Activated CD8-positive, alpha-beta T cell treated with anti-CD3 and anti-CD28 coated beads for 36 hours (primary cell): ENCODE results near the gene CLCA2. TPM values are rescaled to one million over a fixed set of nuclear protein-coding genes. Genes with fewer than 3 reads are reported as not detected.

Experiments used
- ATAC-seq: fragments of 200-7000 bp; cut with Tn5 transposase; one replicate; pipeline ENCODE4 v1.10.0; 2021; ENCODE audit warnings: mild to moderate bottlenecking, moderate library complexity
- CTCF ChIA-PET: fragments of 350-600 bp; sonication (Branson Sonifier 250); formaldehyde crosslinking; loops from one replicate; lab custom pipeline; 2021; ENCODE audit warnings: antibody characterized with exemption; lab: Charles Lee
- POLR2A ChIA-PET: fragments of 350-600 bp; sonication (Branson Sonifier 250); formaldehyde crosslinking; loops from one replicate; lab custom pipeline; 2021; ENCODE audit warnings: antibody characterized with exemption; lab: Charles Lee
- DNase-seq: peaks from one replicate; pipeline ENCODE4 v3.0.0-alpha.2; 2020
- H3K27ac Mint-ChIP-seq: one replicate; pipeline ENCODE4 v1.8.0; 2021; ENCODE audit warnings: mild to moderate bottlenecking, mixed read lengths
- H3K27me3 Mint-ChIP-seq: one replicate; pipeline ENCODE4 v1.8.0; 2021; ENCODE audit warnings: mixed read lengths
- H3K36me3 Mint-ChIP-seq: one replicate; pipeline ENCODE4 v1.8.0; 2021; ENCODE audit warnings: low read depth, mixed read lengths
- H3K4me1 Mint-ChIP-seq: one replicate; pipeline ENCODE4 v1.8.0; 2021; ENCODE audit warnings: low read depth, mixed read lengths
- H3K4me3 Mint-ChIP-seq: one replicate; pipeline ENCODE4 v1.8.0; 2021; ENCODE audit warnings: mild to moderate bottlenecking, moderate library complexity, mixed read lengths
- H3K9me3 Mint-ChIP-seq: one replicate; pipeline ENCODE4 v1.8.0; 2021; ENCODE audit warnings: mixed read lengths
- intact Hi-C: fragments of 100-400 bp; cut with micrococcal nuclease; formaldehyde crosslinking; loops from one replicate; pipeline ENCODE4 v1.10.0; 2022
- total RNA-seq, 2 experiments: library from RNA; stranded (reverse); gene quantifications; one replicate each; pipeline ENCODE4 v1.2.3, GENCODE V29; 2021
- TF ChIP-seq, protein P1 (sequence below): fragments of 200-600 bp; IDR thresholded peaks from one replicate; pipeline ENCODE4 v1.8.0; 2022; ENCODE audit warnings: antibody characterized with exemption, mild to moderate bottlenecking

CLCA2 gene
- total RNA-seq, 2 experiments from 2014 or later, result not detected

DNA sequence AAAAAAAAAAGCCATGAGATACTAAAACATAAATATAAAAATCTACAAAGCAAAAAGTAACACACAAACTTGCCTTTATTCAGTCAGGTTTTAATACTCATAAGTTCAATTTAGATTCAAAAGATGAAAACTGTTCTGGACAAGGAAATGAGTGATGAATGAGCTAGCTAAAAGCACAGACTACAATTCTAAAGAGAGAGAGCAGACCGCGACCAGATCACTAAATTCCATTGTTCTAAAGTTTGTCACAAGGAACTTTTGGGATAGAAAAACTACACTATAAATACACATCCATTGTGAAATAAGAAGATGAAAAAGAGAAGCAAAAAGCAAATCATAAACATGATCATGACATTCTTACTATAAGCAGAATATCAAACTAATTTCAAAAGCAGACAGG is 29.6 kb upstream of the CLCA2 start:
- H3K27ac Mint-ChIP-seq, result peak overlapping the region; percentile 53
- ATAC-seq, result no peak
- H3K9me3 Mint-ChIP-seq, result peaks cover 5% of the 10 kb centered on the region
- peaks cover 14% of the 10 kb centered on the region for H3K36me3 Mint-ChIP-seq
- peaks cover 63% of the 10 kb centered on the region for H3K4me1 Mint-ChIP-seq
- CTCF ChIA-PET, result interaction anchor here (1.4 to 2.6 kb wide), 3 partner anchors 9 to 310 kb away, joined by 5 to 10 read pairs (median 6); partner anchors contain the start of gene SH3GLB1
- DNase-seq, result no peak
- TF ChIP-seq, protein P1, sequence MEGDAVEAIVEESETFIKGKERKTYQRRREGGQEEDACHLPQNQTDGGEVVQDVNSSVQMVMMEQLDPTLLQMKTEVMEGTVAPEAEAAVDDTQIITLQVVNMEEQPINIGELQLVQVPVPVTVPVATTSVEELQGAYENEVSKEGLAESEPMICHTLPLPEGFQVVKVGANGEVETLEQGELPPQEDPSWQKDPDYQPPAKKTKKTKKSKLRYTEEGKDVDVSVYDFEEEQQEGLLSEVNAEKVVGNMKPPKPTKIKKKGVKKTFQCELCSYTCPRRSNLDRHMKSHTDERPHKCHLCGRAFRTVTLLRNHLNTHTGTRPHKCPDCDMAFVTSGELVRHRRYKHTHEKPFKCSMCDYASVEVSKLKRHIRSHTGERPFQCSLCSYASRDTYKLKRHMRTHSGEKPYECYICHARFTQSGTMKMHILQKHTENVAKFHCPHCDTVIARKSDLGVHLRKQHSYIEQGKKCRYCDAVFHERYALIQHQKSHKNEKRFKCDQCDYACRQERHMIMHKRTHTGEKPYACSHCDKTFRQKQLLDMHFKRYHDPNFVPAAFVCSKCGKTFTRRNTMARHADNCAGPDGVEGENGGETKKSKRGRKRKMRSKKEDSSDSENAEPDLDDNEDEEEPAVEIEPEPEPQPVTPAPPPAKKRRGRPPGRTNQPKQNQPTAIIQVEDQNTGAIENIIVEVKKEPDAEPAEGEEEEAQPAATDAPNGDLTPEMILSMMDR, result no peak
- intact Hi-C loops, result loop anchor here (10.0 kb wide), 1 partner anchor 310 kb away; the partner anchor contains the start of gene SH3GLB1
- peak overlapping the region; percentile 31 for H3K4me3 Mint-ChIP-seq
- no peaks in the 10 kb centered on the region for H3K27me3 Mint-ChIP-seq
- POLR2A ChIA-PET, result interaction anchor here (0.6 kb wide), 1 partner anchor 31 kb away, joined by 3 read pairs; no protein-coding TSS in a partner anchor

DNA sequence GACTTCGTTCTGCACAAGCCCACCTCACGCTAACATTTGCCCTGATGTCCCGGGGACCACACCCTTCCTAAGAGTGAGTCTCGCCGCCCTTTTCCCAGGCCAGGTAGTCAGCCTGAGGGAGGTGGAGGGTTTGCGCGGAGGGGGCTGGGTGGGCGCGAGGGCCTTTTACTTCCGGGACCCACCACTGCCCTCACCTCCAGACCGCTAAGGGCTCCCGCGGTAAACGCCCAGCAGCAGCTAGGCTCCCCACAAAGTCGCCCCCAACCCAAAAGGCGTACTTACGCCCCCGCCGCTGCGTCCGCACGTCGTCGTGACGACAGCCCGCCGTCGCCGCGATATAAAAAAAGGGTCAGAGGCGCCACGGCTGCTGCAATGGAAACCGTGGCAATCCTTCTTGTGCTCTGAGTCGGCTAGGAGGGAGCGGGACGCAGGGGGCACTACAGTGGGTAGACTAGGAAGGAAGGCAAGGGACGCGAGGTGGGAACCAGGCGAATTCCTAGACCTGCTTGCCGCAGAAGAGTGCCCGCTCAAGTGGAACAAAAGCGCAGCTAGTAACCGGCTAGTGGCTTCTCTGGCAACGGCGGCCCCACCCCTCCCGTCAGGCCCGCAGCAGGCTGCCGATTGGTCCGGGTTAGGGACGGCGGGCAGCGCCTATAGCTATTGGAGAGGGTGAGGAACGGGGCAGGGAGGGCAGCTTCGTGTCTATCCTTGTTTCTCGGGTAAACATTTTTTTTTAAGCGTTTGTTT is 28.0 kb upstream of the CLCA2 start, which contains the start of gene ODF2L:
ODF2L (minus strand) TSS at position 573 of the 747 bp plus-strand sequence. CDS start 9,296 bp downstream, outside the sequence.
- DNase-seq (peak; percentile 93), ATAC-seq (peak; percentile 100)
- H3K27ac Mint-ChIP-seq, result peak within 1 kb of the TSS; percentile 93
- H3K36me3 Mint-ChIP-seq, result peaks cover 7% of the 10 kb centered on the region
- ChIA-PET POLR2A (interaction anchor here (0.6 to 0.9 kb wide), 3 partner anchors 10 to 309 kb away, joined by 3 to 5 read pairs (median 3); partner anchors contain the start of gene SH3GLB1), CTCF (interaction anchor here (0.8 to 1.5 kb wide), 10 partner anchors 9 to 700 kb away, joined by 3 to 8 read pairs (median 4); partner anchors contain the start of gene SH3GLB1)
- peaks cover 2% of the 10 kb centered on the region for H3K9me3 Mint-ChIP-seq
- H3K27me3 Mint-ChIP-seq, result no peaks in the 10 kb centered on the region
- H3K4me3 Mint-ChIP-seq, result peak within 1 kb of the TSS; percentile 95
- H3K4me1 Mint-ChIP-seq, result peaks cover 49% of the 10 kb centered on the region
- TF ChIP-seq, protein P1, result no peak
- intact Hi-C loops, result loop anchor here (10.0 kb wide), 1 partner anchor 309 kb away; the partner anchor contains the start of gene SH3GLB1

DNA sequence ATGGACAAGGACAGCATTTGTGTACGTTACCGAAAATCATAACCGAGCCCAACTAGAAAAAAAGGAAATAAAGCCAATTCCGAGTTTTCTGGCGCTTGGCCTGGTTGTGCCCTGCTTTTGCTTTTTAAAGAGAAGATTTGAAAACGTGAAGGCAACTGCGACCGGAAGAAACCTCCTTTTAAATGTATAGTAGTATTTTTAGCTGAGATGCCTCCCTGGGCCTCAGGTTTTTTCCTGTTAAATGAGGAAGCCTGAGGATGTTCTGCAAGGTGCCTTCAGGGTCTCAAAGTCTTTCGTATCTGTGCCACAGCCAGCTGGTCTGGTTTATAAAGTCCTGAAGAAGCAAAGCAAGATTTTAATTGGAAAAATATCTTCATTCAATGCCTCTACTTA is 27.5 kb upstream of the CLCA2 start:
- CTCF ChIA-PET, result interaction anchor here (0.8 to 1.5 kb wide), 9 partner anchors 10 to 699 kb away, joined by 3 to 8 read pairs (median 4); partner anchors contain the start of gene SH3GLB1
- no peak for DNase-seq
- TF ChIP-seq, protein P1, result no peak
- Mint-ChIP-seq H3K9me3 (no peaks in the 10 kb centered on the region), H3K4me1 (peaks cover 43% of the 10 kb centered on the region), H3K27ac (peak overlapping the region; percentile 93), H3K27me3 (no peaks in the 10 kb centered on the region), H3K4me3 (peak overlapping the region; percentile 95), H3K36me3 (peaks cover 3% of the 10 kb centered on the region)
- ATAC-seq, result peak; percentile 16
- intact Hi-C loops, result loop anchor here (10.0 kb wide), 1 partner anchor 308 kb away; the partner anchor contains the start of gene SH3GLB1
- POLR2A ChIA-PET, result interaction anchor here (0.6 to 1.1 kb wide), 4 partner anchors 9 to 308 kb away, joined by 3 to 5 read pairs (median 3); partner anchors contain the start of gene SH3GLB1

DNA sequence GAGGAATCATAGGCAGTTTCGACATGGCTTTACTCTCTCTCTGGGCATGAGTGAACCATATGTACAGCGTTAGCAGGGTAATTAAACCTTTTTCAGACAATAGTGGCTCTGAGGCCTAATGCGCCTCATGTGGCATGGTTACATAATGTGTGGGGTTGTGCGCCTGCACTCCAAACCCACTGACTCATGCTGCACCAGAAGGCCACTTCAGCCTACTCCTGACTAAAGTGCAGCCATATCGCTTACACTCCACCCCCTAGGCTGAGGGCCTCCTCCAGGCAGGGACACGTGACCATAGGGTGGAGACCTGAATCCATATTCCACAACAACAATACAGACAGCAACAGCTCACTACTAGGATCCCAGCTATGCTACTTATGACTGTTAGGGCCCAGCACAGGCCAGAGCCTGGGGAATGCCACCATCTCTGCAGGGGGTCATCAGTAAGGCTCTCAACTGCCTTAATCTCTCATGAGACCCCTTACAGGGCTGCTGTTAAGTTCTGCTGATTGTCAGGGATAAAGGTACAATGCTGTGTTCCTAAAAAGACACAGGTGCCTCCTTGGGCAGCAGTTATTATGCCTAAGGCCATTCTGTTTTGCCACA is 14.5 kb upstream of the CLCA2 start:
- no peaks in the 10 kb centered on the region for H3K4me1 Mint-ChIP-seq
- H3K4me3 Mint-ChIP-seq, result no peak overlapping the region
- DNase-seq, result no peak
- ChIA-PET POLR2A (no interaction called here), CTCF (interaction anchor here (1.0 kb wide), 1 partner anchor 64 kb away, joined by 3 read pairs; no protein-coding TSS in a partner anchor)
- H3K27me3 Mint-ChIP-seq, result no peaks in the 10 kb centered on the region
- ATAC-seq, result no peak
- no peaks in the 10 kb centered on the region for H3K36me3 Mint-ChIP-seq
- TF ChIP-seq, protein P1, result no peak
- intact Hi-C loops, result no loop called here
- H3K9me3 Mint-ChIP-seq, result no peaks in the 10 kb centered on the region
- H3K27ac Mint-ChIP-seq, result no peak overlapping the region
